IMR-90 (cell line): Measurements from ENCODE around the gene KRT74. TPM values are rescaled to one million over a fixed set of nuclear protein-coding genes. Genes with fewer than 3 reads are reported as not detected.

Experiments used
- ATAC-seq: fragments of 200-7000 bp; cut with Tn5 transposase; 2 replicates; pipeline ENCODE4 v1.9.1; 2020; ENCODE audit warnings: low read depth, mild to moderate bottlenecking, moderate library complexity
- BruUV-seq: library from RNA; stranded (reverse); fragments of 400-500 nt; replicated peaks from 2 replicates; lab custom pipeline; 2021; lab: Mats Ljungman, UMichigan
- CTCF ChIA-PET: fragments of 300-600 bp; formaldehyde crosslinking; extraction: SDS; loops from one replicate; lab custom pipeline; 2021; ENCODE audit warnings: antibody characterized with exemption; lab: Yijun Ruan, JAX
- POLR2A ChIA-PET: fragments of 300-600 bp; sonication (Branson Sonifier 250); formaldehyde crosslinking; loops from one replicate; lab custom pipeline; 2022; ENCODE audit warnings: antibody characterized with exemption; ENCODE audit not compliant: unreplicated experiment; lab: Charles Lee
- DNase-seq: peaks from one replicate; pipeline ENCODE4 v3.0.0; 2013
- H2AFZ ChIP-seq: replicated peaks from 2 replicates; pipeline ENCODE3; 2013; ENCODE audit warnings: low read length, mild to moderate bottlenecking; ENCODE audit not compliant: poor library complexity
- H2AK5ac ChIP-seq: 2 replicates; pipeline ENCODE4 v1.6.1; 2013; ENCODE audit warnings: low read depth, low read length, inconsistent platforms
- H2AK9ac ChIP-seq: replicated peaks from 2 replicates; pipeline ENCODE3; 2013; ENCODE audit warnings: mild to moderate bottlenecking, low read depth, low read length, moderate library complexity; ENCODE audit not compliant: poor library complexity
- H2BK120ac ChIP-seq: 2 replicates; pipeline ENCODE4 v1.6.1; 2013; ENCODE audit warnings: low read depth, low read length, inconsistent platforms
- H2BK15ac ChIP-seq: 3 replicates; pipeline ENCODE4 v1.6.1; 2013; ENCODE audit warnings: low read depth, low read length, inconsistent platforms
- H2BK20ac ChIP-seq: 2 replicates; pipeline ENCODE4 v1.6.1; 2013; ENCODE audit warnings: low read depth, mild to moderate bottlenecking, inconsistent platforms, low read length, moderate library complexity
- H2BK5ac ChIP-seq: 2 replicates; pipeline ENCODE4 v1.6.1; 2013; ENCODE audit warnings: mild to moderate bottlenecking, low read depth, low read length, inconsistent platforms; ENCODE audit not compliant: poor library complexity, severe bottlenecking
- H3K14ac ChIP-seq: replicated peaks from 2 replicates; pipeline ENCODE4 v1.6.1; 2013; ENCODE audit warnings: low read depth, low read length, inconsistent platforms
- H3K18ac ChIP-seq: 2 replicates; pipeline ENCODE4 v1.6.1; 2013; ENCODE audit warnings: low read depth, low read length, control low read depth
- H3K23ac ChIP-seq: 2 replicates; pipeline ENCODE4 v1.6.1; 2013; ENCODE audit warnings: low read depth, low read length, inconsistent platforms
- H3K27ac ChIP-seq: 2 replicates; pipeline ENCODE4 v1.5.1; 2013; ENCODE audit warnings: mild to moderate bottlenecking, control low read depth, low read length; ENCODE audit not compliant: insufficient read depth
- H3K27me3 ChIP-seq: 2 replicates; pipeline ENCODE4 v1.6.1; 2013; ENCODE audit warnings: low read length; ENCODE audit not compliant: control insufficient read depth, insufficient read depth
- H3K36me3 ChIP-seq: 2 replicates; pipeline ENCODE4 v1.6.1; 2013; ENCODE audit warnings: low read length, mixed read lengths; ENCODE audit not compliant: control insufficient read depth, insufficient read depth
- H3K4ac ChIP-seq: 2 replicates; pipeline ENCODE4 v1.6.1; 2013; ENCODE audit warnings: low read depth, low read length, inconsistent platforms
- H3K4me1 ChIP-seq: 2 replicates; pipeline ENCODE4 v1.6.1; 2013; ENCODE audit warnings: low read length, mixed read lengths; ENCODE audit not compliant: control insufficient read depth, insufficient read depth
- H3K4me2 ChIP-seq: 2 replicates; pipeline ENCODE4 v1.6.1; 2013; ENCODE audit warnings: low read depth, mild to moderate bottlenecking, control low read depth, low read length, moderate library complexity
- H3K4me3 ChIP-seq: 2 replicates; pipeline ENCODE4 v1.5.1; 2013; ENCODE audit warnings: low read depth, mild to moderate bottlenecking, control low read depth, low read length, moderate library complexity; ENCODE audit not compliant: insufficient read depth
- H3K56ac ChIP-seq: 2 replicates; pipeline ENCODE4 v1.6.1; 2013; ENCODE audit warnings: low read length, inconsistent platforms; ENCODE audit not compliant: insufficient read depth; ENCODE audit errors: extremely low read depth
- H3K79me1 ChIP-seq, 2 experiments: 2 replicates each; pipeline ENCODE4 v1.6.1; 2013; ENCODE audit warnings: low read length in 2 of 2, inconsistent platforms in 1 of 2, low read depth in 1 of 2
- H3K9ac ChIP-seq: 2 replicates; pipeline ENCODE4 v1.6.1; 2013; ENCODE audit warnings: low read depth, low read length, control low read depth
- H3K9me1 ChIP-seq: 2 replicates; pipeline ENCODE4 v1.6.1; 2013; ENCODE audit warnings: low read length, inconsistent platforms; ENCODE audit not compliant: insufficient read depth
- H3K9me3 ChIP-seq: 2 replicates; pipeline ENCODE4 v1.6.1; 2013; ENCODE audit warnings: low read length; ENCODE audit not compliant: control insufficient read depth, insufficient read depth
- H4K20me1 ChIP-seq: 2 replicates; pipeline ENCODE4 v1.6.1; 2013; ENCODE audit warnings: low read length, inconsistent platforms; ENCODE audit not compliant: insufficient read depth
- H4K5ac ChIP-seq: 2 replicates; pipeline ENCODE4 v1.6.1; 2013; ENCODE audit warnings: mild to moderate bottlenecking, low read depth, low read length, control low read depth
- H4K8ac ChIP-seq, 2 experiments: 2 replicates each; pipeline ENCODE4 v1.6.1; 2013; ENCODE audit warnings: low read depth in 2 of 2, low read length in 2 of 2, control low read depth in 1 of 2, inconsistent platforms in 1 of 2
- H4K91ac ChIP-seq: 2 replicates; pipeline ENCODE4 v1.6.1; 2013; ENCODE audit warnings: low read depth, low read length, inconsistent platforms; ENCODE audit not compliant: insufficient read depth
- MAZ ChIP-seq: IDR thresholded peaks from 2 replicates; pipeline ENCODE4 v1.6.1; 2012; ENCODE audit warnings: low read depth, mild to moderate bottlenecking, low read length, improper control_type of control experiment, moderate library complexity, borderline replicate concordance
- WGBS, 2 experiments: methylation state at CpG; one replicate each; pipeline versions ENCODE4 v1.1.5 to v1.1.7; 2013; ENCODE audit warnings: missing lambda C conversion rate in 2 of 2; ENCODE audit not compliant: insufficient read length in 1 of 2; ENCODE audit errors: extremely low coverage in 2 of 2; 5-methylcytosine and 5-hydroxymethylcytosine counted together
- dilution Hi-C: fragments of 300-500 bp; cut with HindIII; formaldehyde crosslinking; loops from one replicate; pipeline ENCODE4 v1.14.3; 2018; ENCODE audit warnings: low sequenced_read_pairs; ENCODE audit not compliant: unreplicated experiment
- in situ Hi-C: fragments of 300-500 bp; cut with MboI; formaldehyde crosslinking; loops from 3 replicates; pipeline ENCODE4 v1.14.3; 2019; ENCODE audit warnings: low sequenced_read_pairs, inconsistent platforms, mixed read lengths
- intact Hi-C: fragments of 100-400 bp; cut with micrococcal nuclease; formaldehyde crosslinking; loops from 2 replicates; pipeline ENCODE4 v1.10.0; 2022
- polyA plus RNA-seq, 3 experiments: library from polyadenylated mRNA; depleted of rRNA; stranded (reverse); fragments of >200 nt; gene quantifications; 2 replicates each; pipeline ENCODE4 v1.2.3, GENCODE V29; 2012; ENCODE audit warnings: low replicate concordance in 1 of 3
- total RNA-seq: library from RNA; depleted of rRNA; stranded (reverse); fragments of >200 nt; gene quantifications from 2 replicates; pipeline ENCODE4 v1.2.3, GENCODE V29; 2012
- TF ChIP-seq, protein P1 (sequence below): fragments of 150-350 bp; IDR thresholded peaks from 2 replicates; pipeline ENCODE4 v1.6.1; 2016; ENCODE audit warnings: low read depth, mild to moderate bottlenecking, low read length, moderate library complexity, borderline replicate concordance

KRT74 gene
- total and polyA plus RNA-seq, 2 of the 4 experiments (the other 2 are of a cell fraction): not detected

DNA sequence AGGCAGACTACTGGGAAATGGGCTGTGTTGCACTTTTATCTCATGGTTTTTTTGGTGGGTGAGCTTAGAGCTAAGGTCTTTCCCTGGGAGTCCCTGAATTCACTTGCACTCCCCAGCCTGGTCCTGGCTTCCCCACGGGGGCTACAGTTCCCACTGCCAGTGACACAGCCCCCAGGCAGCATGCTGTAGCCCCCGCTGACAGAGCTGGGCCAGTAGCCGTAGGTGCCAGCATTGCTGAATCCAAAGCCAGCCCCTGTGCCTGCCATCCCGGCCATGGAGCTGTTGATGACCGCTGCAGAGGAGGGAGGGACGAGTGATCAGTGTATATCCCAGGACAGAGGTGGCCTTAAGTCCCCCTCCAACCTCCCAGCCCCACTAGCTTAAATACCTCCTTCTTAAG lies 34.5 kb upstream of the KRT74 start:
- no peak overlapping the region for H4K8ac ChIP-seq
- no peak overlapping the region for H3K4ac ChIP-seq
- H2BK120ac ChIP-seq: no peak overlapping the region
- H2AK9ac ChIP-seq: no peak overlapping the region
- H3K14ac ChIP-seq: no peak overlapping the region
- no CpG with 5 or more reads among the region's 6 CpGs for WGBS, 2 experiments
- H3K27me3 ChIP-seq: peaks cover 36% of the 10 kb centered on the region
- no peak overlapping the region for H2BK5ac ChIP-seq
- H3K4me2 ChIP-seq: no peak overlapping the region
- no peak overlapping the region for H3K4me3 ChIP-seq
- no peak overlapping the region for H2BK20ac ChIP-seq
- dilution Hi-C loops: no loop called here
- H3K56ac ChIP-seq: no peak overlapping the region
- no peaks in the 10 kb centered on the region for H3K79me1 ChIP-seq
- DNase-seq (no peak), ATAC-seq (no peak)
- ChIA-PET CTCF (no interaction called here), POLR2A (no interaction called here)
- H3K9me1 ChIP-seq: no peaks in the 10 kb centered on the region
- in situ Hi-C loops: no loop called here
- no peak overlapping the region for H4K5ac ChIP-seq
- no peak overlapping the region for H4K91ac ChIP-seq
- H2BK15ac ChIP-seq: no peak overlapping the region
- no TSS peak for BruUV-seq
- H4K20me1 ChIP-seq: no peaks in the 10 kb centered on the region
- no peak overlapping the region for H3K9ac ChIP-seq
- intact Hi-C loops: no loop called here
- no peak overlapping the region for H3K18ac ChIP-seq
- no peak for TF ChIP-seq MAZ
- TF ChIP-seq, protein P1, sequence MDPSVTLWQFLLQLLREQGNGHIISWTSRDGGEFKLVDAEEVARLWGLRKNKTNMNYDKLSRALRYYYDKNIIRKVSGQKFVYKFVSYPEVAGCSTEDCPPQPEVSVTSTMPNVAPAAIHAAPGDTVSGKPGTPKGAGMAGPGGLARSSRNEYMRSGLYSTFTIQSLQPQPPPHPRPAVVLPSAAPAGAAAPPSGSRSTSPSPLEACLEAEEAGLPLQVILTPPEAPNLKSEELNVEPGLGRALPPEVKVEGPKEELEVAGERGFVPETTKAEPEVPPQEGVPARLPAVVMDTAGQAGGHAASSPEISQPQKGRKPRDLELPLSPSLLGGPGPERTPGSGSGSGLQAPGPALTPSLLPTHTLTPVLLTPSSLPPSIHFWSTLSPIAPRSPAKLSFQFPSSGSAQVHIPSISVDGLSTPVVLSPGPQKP: no peak
- no peaks in the 10 kb centered on the region for H3K36me3 ChIP-seq
- no peaks in the 10 kb centered on the region for H3K4me1 ChIP-seq
- H3K9me3 ChIP-seq: no peaks in the 10 kb centered on the region
- no peak overlapping the region for H3K27ac ChIP-seq
- H3K23ac ChIP-seq: no peak overlapping the region
- no peak overlapping the region for H2AFZ ChIP-seq
- no peak overlapping the region for H2AK5ac ChIP-seq
